GM18520 (cell line): ENCODE data around the gene SHQ1.
A peak's percentile ranks its signal among the peaks of the same experiment; 100 is the strongest.

Experiments
- ATAC-seq: cut with Tn5 transposase; IDR thresholded peaks from one replicate; pipeline ENCODE4 v1.9.1; 2021; ENCODE audit not compliant: unreplicated experiment

The SHQ1 gene

DNA sequence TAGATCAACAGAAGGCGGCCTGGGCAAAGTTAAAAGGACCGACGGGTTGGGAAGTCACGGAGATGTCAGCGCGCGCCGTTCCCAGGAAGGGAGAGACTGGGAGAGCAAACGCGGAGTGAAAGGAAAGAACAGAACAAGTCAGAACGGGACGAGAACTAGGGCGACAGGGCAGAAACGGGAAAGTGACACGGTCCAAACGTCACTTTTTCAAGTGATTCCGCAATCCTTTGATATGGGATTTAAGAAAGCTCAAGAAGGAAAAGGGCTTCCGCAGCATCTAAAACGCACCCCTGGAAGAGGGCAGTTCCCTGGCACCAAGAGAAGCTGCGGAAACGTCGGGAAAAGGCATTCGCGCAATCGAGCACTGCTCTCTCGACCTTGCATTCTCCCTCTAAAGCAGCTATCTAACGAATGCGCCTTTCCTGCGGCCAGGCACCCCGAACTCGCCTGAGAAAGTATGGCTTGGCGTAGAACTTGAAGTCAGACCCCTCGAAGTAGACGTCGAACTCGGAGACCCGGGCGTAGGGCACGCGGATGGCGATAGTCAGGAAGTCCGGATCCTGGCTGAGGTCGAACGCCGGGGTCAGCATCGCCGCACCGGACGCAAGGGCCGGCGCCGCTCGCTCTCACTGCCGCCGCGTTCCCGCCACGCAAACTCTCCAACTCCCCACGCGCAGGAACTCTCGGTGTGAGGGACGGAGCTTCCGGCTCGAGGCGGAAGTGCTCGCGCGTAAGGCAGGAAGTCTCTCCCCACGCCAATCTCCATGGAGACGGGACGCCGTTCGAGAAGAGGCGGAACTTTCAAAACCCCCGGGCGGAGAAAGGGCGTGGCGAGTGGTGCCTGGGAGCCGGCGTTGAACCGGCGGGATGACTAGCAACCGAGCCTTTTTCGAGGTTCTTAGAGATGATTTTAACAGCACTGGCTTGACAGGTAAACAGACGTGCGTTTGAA is at the start of gene SHQ1:
Gene SHQ1 (minus strand): TSS at position 695 of the 952 bp plus-strand sequence. CDS start 105 bp downstream, at position 590.
- ATAC-seq: peak; percentile 88

GRCh38 chr3:72897758-72898007 is 49.4 kb upstream of the SHQ1 start:
- no peak for ATAC-seq

GRCh38 chr3:72896996-72897757 is 48.9 kb upstream of the SHQ1 start:
- no peak for ATAC-seq

DNA sequence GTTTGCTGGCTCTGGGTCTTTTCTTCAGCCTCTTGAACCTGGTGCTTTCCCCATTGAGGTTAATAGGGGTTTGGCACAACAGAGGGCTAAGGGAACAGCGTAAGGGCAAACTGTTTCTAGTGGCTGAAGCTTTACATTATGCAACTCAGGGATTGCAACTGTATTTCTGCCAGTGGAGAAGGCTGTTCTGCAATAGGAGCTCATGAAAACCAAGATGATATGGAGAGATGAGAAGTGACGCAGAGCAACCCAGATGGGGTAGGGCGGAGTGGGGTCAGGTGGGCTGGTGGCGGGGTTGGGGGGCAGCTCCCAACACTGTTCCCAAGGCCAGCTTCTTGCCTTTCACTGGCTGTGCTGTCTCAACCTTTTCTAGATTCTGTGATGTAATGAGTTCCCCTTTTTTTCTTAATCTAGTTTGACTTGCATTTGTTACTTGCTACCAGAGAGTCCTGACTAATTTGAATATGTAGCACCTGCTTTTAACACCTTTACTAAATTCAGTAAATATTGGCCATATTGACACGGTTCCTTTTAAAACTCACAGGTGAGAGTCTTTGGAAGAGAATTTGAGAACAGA is 46.8 kb upstream of the SHQ1 start:
- no peak for ATAC-seq

DNA sequence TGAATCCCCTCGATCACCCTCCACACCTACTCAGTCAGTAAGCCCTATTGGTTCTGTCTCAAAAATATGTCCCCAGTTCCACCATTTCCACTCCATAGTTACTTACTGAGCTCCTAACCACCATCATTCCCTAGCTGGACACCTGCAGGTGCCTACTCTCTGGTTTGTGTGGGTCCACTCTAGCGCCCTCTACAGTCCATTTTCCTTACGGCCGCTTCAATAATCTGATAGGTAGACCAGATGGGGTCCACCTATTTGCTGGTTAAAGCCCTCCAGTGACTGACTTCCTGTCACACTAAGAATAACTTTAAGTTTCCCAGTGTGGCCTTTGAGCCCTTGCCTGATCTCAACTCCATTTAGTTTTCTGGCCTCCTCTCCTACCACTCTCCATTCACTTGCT is 44.6 kb upstream of the SHQ1 start:
- no peak for ATAC-seq

DNA sequence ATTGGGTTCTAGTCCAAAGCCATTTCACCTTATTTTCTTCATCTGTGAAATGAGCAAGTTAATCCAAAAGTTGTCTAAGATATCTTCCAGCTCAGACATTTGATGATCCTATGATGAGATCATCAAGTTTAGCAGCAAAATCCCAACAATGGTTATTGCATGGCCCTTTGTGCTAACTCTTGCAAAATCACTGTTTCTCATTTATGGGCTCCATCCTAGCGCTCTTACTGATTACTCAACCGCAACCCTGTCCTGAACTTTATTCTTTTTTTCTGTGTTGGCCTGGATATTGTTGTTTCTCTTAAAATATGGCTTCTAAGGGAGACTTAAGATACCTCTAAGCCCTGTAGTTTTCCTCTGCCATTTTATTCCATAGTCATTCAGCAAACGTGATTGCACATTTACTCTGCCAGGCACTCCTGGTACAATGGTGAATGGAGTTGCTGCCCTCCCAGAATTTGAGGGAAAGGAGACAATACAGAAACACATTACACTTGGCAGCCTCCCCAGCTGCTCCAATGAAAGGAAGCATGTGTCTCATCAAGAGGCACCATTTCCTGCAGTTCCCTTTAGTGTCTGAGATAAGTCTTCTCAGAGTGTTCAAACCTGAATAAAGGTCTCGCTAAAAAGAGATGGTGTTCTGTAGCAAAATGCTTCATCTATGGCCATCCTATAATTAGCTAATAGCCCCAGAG is 44.0 kb upstream of the SHQ1 start:
- no peak for ATAC-seq

GRCh38 chr3:72891053-72891855 is 43.0 kb upstream of the SHQ1 start:
- no peak for ATAC-seq

- ATAC-seq: no peak
Observed at GRCh38 chr3:72890166-72890925, 42.1 kb upstream of the SHQ1 start.

DNA sequence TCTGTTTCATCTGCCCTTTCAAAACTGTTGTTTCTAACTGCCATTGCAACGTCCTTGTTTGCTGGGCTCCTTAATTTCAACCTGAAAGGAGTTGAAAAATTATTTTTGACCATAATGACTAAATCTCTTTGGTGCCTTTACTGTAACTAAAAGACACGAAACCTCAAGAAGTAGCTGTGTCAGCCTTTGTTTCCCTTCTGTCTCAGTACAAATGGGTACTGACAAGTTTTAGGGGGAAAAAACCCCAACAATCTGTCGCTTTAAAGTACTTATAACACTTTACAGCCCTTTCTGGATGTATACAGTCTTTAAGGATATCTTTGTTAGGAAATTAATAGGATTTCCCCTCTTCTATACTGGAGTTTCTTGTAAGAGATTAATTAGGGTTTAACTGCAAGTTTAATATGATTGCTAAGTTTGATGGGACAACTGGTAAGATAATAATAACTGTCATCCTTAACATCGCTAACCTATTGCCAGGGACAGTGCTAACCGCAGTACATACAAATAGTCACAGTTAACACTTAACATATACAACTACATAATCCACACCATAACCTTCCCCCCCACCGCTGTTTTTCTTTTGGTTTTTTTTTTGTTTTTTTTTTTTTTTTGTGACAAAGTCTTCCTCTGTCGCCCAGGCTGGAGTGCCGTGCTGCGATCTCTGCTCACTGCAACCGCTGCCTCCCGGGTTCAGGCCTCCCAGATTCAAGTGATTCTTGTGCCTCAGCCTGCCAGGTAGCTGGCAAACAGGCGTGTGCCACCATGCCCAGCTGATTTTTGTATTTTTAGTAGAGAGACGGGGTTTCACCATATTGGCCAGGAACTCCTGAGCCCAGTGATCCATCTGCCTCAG is 41.3 kb upstream of the SHQ1 start:
- no peak for ATAC-seq

GRCh38 chr3:72888546-72889309 is 40.5 kb upstream of the SHQ1 start:
- no peak for ATAC-seq

DNA sequence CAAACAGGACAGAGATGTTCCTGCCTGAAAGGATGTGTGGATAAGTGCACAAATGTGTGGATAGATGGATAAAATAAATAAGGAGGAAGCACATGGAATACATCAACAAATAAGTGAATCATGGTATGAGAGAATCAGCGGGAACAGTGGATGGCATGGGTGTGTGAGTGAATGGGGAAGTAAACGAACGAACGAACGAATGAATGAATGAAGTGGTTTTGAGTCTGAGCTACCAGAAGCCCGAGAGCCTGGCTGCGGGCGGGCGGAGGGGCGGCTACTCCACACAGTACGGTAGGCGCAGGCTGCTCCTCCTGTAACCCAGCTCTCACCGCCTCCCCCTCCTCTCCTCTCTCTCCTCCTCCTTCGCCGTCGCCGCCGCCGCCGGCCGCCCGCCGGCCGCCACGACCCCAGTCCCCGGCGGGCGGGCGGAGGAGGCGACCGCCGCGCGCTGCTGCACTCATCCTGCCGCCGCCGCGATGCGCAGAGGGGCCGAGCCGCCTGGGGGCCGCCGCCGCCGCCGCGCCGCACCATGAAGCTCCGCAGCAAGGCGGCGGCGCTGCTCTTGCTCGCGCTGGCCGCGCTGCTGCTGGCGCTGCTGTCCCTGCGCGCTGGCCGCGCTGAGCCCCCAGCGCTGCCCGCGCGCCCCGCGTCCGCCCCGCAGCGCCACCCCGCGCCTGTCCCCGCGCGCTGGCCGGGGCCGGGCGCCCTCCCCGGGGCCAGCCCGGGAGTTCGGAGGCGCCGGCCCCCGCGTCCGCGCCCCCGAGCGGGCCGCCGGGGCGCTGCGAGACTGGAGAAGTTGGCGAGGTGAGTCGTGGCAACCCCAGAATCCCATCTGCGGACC is 39.7 kb upstream of the SHQ1 start, which contains the start of gene GXYLT2:
Gene GXYLT2 (plus strand): TSS at position 342 of the 841 bp plus-strand sequence. CDS start 188 bp downstream, at position 530.
- ATAC-seq: no peak

- no peak for ATAC-seq
Observed at GRCh38 chr3:72887343-72887704, 39.1 kb upstream of the SHQ1 start.

GRCh38 chr3:72872183-72872582 is 23.9 kb upstream of the SHQ1 start:
- ATAC-seq: no peak

DNA sequence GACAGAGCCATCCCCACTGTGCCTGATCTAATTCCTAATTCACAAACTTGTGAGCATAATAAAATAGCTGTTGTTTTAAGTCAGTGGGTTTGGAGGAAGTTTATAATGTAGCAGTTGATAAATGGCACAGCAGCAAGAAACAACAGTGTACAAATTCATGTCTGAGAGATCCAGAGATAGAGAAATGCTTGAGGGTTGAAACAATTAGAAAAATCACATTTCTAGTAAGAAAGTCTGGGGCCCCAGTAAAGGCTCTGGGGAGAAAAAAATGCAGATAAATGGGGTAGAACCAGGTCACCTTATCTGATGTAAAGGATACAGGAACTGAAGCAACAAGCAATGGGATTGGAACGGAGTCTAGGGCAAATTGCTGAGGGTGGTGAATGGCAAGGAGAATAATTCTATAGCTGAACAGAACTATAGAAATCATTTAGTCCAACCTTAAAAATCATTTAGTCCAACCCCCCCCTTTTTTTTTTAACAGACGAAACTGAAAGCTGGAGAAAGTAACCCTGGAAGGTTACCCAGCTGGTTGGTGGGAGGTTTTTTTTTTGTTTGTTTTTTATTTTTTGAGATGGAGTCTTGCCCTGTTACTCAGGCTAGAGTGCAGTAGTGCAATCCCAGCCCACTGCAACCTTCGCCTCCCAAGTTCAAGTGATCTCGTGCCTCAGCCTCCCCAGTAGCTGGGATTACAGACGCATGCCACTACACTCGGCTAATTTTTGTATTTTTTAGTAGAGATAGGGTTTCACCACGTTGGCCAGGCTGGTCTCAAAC is 14.3 kb upstream of the SHQ1 start:
- no peak for ATAC-seq

DNA sequence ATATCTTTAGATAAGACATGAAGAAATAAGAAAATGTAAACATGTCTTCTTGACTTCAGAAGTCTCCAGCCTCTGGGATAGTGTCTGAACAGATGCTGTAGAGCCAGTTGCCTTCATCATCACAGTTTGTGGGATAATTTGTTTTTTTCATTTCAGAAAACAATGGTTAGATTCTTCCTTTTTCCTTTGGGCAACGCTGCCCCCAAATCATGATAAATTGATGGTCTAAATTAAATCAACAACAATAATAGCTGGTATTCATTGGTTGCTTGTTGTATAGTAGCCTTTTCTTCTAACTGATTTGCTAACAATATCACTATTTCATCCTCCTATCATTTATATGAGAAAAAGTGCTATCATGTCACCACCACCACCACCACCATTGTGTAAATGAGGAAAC is 12.6 kb upstream of the SHQ1 start:
- no peak for ATAC-seq

DNA sequence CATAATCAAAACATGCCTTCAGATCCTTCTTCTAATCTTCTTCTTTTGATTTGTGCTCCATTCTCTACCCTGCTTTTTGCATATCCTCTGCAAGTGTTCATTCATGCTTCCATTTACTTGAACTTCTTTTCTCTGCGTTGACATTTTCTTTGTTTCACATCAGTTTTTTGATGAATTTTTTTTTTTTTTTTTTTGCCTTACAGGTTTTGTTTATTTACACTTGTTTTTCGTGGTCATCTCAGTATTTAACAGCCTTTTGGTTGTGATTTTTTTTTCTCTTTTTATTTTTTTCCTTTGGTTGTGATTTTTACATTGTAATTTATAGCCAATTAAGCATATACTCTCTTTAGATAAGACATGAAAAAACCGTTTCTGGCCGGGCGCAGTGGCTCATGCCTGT is 11.8 kb upstream of the SHQ1 start:
- no peak for ATAC-seq
